Mesothelial cell of epicardium (in vitro differentiated cells): ENCODE results near the gene ZNF155. TPM values are rescaled to one million over a fixed set of nuclear protein-coding genes. Genes with fewer than 3 reads are reported as not detected.
A peak's percentile ranks its signal among the peaks of the same experiment; 100 is the strongest.
"Not testable (repeated sequence)": the region's sequence is repeated elsewhere in the genome, so short reads cannot be mapped to it uniquely, and the experiment has no call there.

Experiments
- DNase-seq, 2 experiments: peaks; one replicate each; pipeline ENCODE4 v3.0.0; 2021; ENCODE audit warnings: low spot score in 2 of 2; ENCODE audit not compliant: unreplicated experiment in 2 of 2
- H3K27ac Mint-ChIP-seq: 2 replicates; pipeline ENCODE4 v1.8.0; 2021; ENCODE audit warnings: mixed read lengths
- H3K27me3 Mint-ChIP-seq: 2 replicates; pipeline ENCODE4 v1.8.0; 2021; ENCODE audit warnings: low read depth, mixed read lengths
- H3K36me3 Mint-ChIP-seq: 2 replicates; pipeline ENCODE4 v1.8.0; 2021; ENCODE audit warnings: mixed read lengths
- H3K4me1 Mint-ChIP-seq: 2 replicates; pipeline ENCODE4 v1.8.0; 2021; ENCODE audit warnings: mixed read lengths
- H3K4me3 Mint-ChIP-seq: 2 replicates; pipeline ENCODE4 v1.8.0; 2021; ENCODE audit warnings: mild to moderate bottlenecking, moderate library complexity, mixed read lengths
- H3K9me3 Mint-ChIP-seq: 2 replicates; pipeline ENCODE4 v1.8.0; 2021; ENCODE audit warnings: mixed read lengths
- CTCF ChIP-seq: fragments of 200-600 bp; sonication (generic); IDR thresholded peaks from one replicate; pipeline ENCODE4 v1.5.0; 2021; ENCODE audit warnings: antibody characterized with exemption; ENCODE audit not compliant: unreplicated experiment
- total RNA-seq: library from RNA; stranded (reverse); gene quantifications from 3 replicates; pipeline ENCODE4 v1.2.1, GENCODE V29; 2021

ZNF155 gene
- total RNA-seq, 1 donor from 2014 or later: 14.2 TPM

- peaks cover 33% of the 10 kb centered on the region for H3K27me3 Mint-ChIP-seq
- DNase-seq: no peak
- no peaks in the 10 kb centered on the region for H3K4me1 Mint-ChIP-seq
- H3K9me3 Mint-ChIP-seq: peaks cover 32% of the 10 kb centered on the region
- TF ChIP-seq CTCF: no peak
- no peak overlapping the region for H3K27ac Mint-ChIP-seq
- H3K4me3 Mint-ChIP-seq: no peak overlapping the region
- H3K36me3 Mint-ChIP-seq: no peaks in the 10 kb centered on the region
These were observed 42.8 kb upstream of the ZNF155 start for GRCh38 chr19:43941209-43941608.

- peaks cover 15% of the 10 kb centered on the region for H3K36me3 Mint-ChIP-seq
- H3K4me1 Mint-ChIP-seq, H3K4me3 Mint-ChIP-seq, DNase-seq, H3K27ac Mint-ChIP-seq: not testable (repeated sequence)
- H3K9me3 Mint-ChIP-seq: peaks cover 49% of the 10 kb centered on the region
- H3K27me3 Mint-ChIP-seq: peaks cover 26% of the 10 kb centered on the region
These were observed 36.6 kb upstream of the ZNF155 start for GRCh38 chr19:43947412-43947811.

- DNase-seq, H3K27ac Mint-ChIP-seq, H3K4me1 Mint-ChIP-seq: not testable (repeated sequence)
- H3K27me3 Mint-ChIP-seq: peaks cover 19% of the 10 kb centered on the region
- peak overlapping the region; percentile 40 for H3K4me3 Mint-ChIP-seq
- peaks cover 59% of the 10 kb centered on the region for H3K9me3 Mint-ChIP-seq
- H3K36me3 Mint-ChIP-seq: peaks cover 29% of the 10 kb centered on the region
These were observed 34.2 kb upstream of the ZNF155 start for GRCh38 chr19:43949803-43950202.

- H3K27ac Mint-ChIP-seq: peak within 1 kb of the TSS; percentile 97
- H3K4me1 Mint-ChIP-seq: peaks cover 6% of the 10 kb centered on the region
- H3K9me3 Mint-ChIP-seq: peaks cover 67% of the 10 kb centered on the region
- DNase-seq: peak; percentile 73 to 85
- H3K36me3 Mint-ChIP-seq: peaks cover 42% of the 10 kb centered on the region
- H3K27me3 Mint-ChIP-seq: peaks cover 12% of the 10 kb centered on the region
- peak within 1 kb of the TSS; percentile 99 for H3K4me3 Mint-ChIP-seq
- peak; percentile 29 for TF ChIP-seq CTCF
These were observed 32.9 kb upstream of the ZNF155 start, which contains the start of gene ZNF221 for GRCh38 chr19:43950834-43951645. Gene ZNF221 (plus strand): TSS chr19:43951228. CDS start chr19:43962727, 11,499 bp downstream.

GRCh38 chr19:43956827-43957226, 27.2 kb upstream of the ZNF155 start:
- DNase-seq: no peak
- Mint-ChIP-seq H3K4me1 (no peaks in the 10 kb centered on the region), H3K4me3 (no peak overlapping the region), H3K27me3 (no peaks in the 10 kb centered on the region), H3K36me3 (peaks cover 69% of the 10 kb centered on the region), H3K27ac (no peak overlapping the region), H3K9me3 (peaks cover 70% of the 10 kb centered on the region)
- TF ChIP-seq CTCF: no peak

- no peak overlapping the region for H3K27ac Mint-ChIP-seq
- H3K27me3 Mint-ChIP-seq: no peaks in the 10 kb centered on the region
- no peaks in the 10 kb centered on the region for H3K4me1 Mint-ChIP-seq
- peaks cover 74% of the 10 kb centered on the region for H3K36me3 Mint-ChIP-seq
- H3K9me3 Mint-ChIP-seq: peaks cover 76% of the 10 kb centered on the region
- TF ChIP-seq CTCF: no peak
- no peak for DNase-seq
- no peak overlapping the region for H3K4me3 Mint-ChIP-seq
These were observed 26.1 kb upstream of the ZNF155 start for GRCh38 chr19:43957891-43958290.
